ENCODE measurements around the gene RALGDS.
"Not testable (repeated sequence)": the region's sequence is repeated elsewhere in the genome, so short reads cannot be mapped to it uniquely, and the experiment has no call there.

The RALGDS gene

GRCh38 chr9:133121198-133121914 is at the start of gene RALGDS:
TSS of gene RALGDS (minus strand) at chr9:133121240. CDS start at chr9:133121154, 86 bp downstream.
- peak; percentile 88 for DNase-seq

- no peak for DNase-seq
Observed at GRCh38 chr9:133170716-133171115, 49.7 kb upstream of the RALGDS start.

- DNase-seq: not testable (repeated sequence)
Observed at GRCh38 chr9:133169687-133170086, 48.6 kb upstream of the RALGDS start.

- no peak for DNase-seq
Observed at GRCh38 chr9:133169102-133169501, 48.1 kb upstream of the RALGDS start.

GRCh38 chr9:133168432-133168831 is 47.4 kb upstream of the RALGDS start:
- DNase-seq: no peak

- DNase-seq: no peak
Observed at GRCh38 chr9:133167769-133168168, 46.7 kb upstream of the RALGDS start.

- DNase-seq: no peak
Observed at GRCh38 chr9:133167096-133167730, 46.2 kb upstream of the RALGDS start.

- DNase-seq: no peak
Observed at GRCh38 chr9:133166392-133166791, 45.4 kb upstream of the RALGDS start.

- no peak for DNase-seq
Observed at GRCh38 chr9:133165452-133165730, 44.4 kb upstream of the RALGDS start.

- DNase-seq: no peak
Observed at GRCh38 chr9:133164191-133164590, 43.2 kb upstream of the RALGDS start.

GRCh38 chr9:133163504-133164172 is 42.6 kb upstream of the RALGDS start, which contains the start of gene GBGT1:
TSS of gene GBGT1 (minus strand) at chr9:133163914. CDS start at chr9:133162412, 1,502 bp downstream.
- DNase-seq: peak; percentile 51

- peak; percentile 29 for DNase-seq
Observed at GRCh38 chr9:133162861-133163503, 41.9 kb upstream of the RALGDS start.

GRCh38 chr9:133161547-133161950 is 40.5 kb upstream of the RALGDS start:
- DNase-seq: no peak

- no peak for DNase-seq
Observed at GRCh38 chr9:133160742-133161546, 39.9 kb upstream of the RALGDS start.

- DNase-seq: no peak
Observed at GRCh38 chr9:133158695-133159094, 37.7 kb upstream of the RALGDS start.

GRCh38 chr9:133155156-133155555 is 34.1 kb upstream of the RALGDS start:
- no peak for DNase-seq

GRCh38 chr9:133154097-133154989 is 33.3 kb upstream of the RALGDS start:
- DNase-seq: no peak

- no peak for DNase-seq
Observed at GRCh38 chr9:133153227-133154096, 32.4 kb upstream of the RALGDS start.

GRCh38 chr9:133151601-133152525 is 30.8 kb upstream of the RALGDS start:
- DNase-seq: no peak

Data from activated CD4-positive, CD25-positive, alpha-beta regulatory T cell treated with anti-CD3 and anti-CD28 coated beads, Interleukin-2, amount 50 U/mL, for 72 hours (primary cell).